HCT116 (cell line): ENCODE results near the gene RNF208. TPM values are rescaled to one million over a fixed set of nuclear protein-coding genes. Genes with fewer than 3 reads are reported as not detected.

Experiments
- ATAC-seq: fragments of 200-7000 bp; cut with Tn5 transposase; 2 replicates; pipeline ENCODE4 v1.9.1; 2020; ENCODE audit warnings: mild to moderate bottlenecking, moderate library complexity
- BruUV-seq: library from RNA; stranded (reverse); fragments of 400-500 nt; replicated peaks from 2 replicates; lab custom pipeline; 2021; lab: Mats Ljungman, UMichigan
- CTCF ChIA-PET: fragments of 300-600 bp; sonication (Branson Sonifier 250); formaldehyde crosslinking; loops from one replicate; lab custom pipeline; 2021; ENCODE audit warnings: antibody characterized with exemption; lab: Charles Lee
- POLR2A ChIA-PET: fragments of 300-600, 350-600 bp; sonication (Branson Sonifier 250); formaldehyde crosslinking; loops from one replicate; lab custom pipeline; 2021; ENCODE audit warnings: antibody characterized with exemption; lab: Charles Lee
- RAD21 ChIA-PET, 2 experiments: fragments of 300-600 bp; sonication (Branson Sonifier 250); formaldehyde crosslinking; loops; one replicate each; lab custom pipeline; 2023; ENCODE audit warnings: low total read pairs in 2 of 2; ENCODE audit not compliant: uncharacterized antibody in 2 of 2, unreplicated experiment in 2 of 2, low non-redundant PET in 1 of 2; lab: Charles Lee
- DNase-seq: peaks from one replicate; pipeline ENCODE4 v3.0.0-alpha.2; 2010; ENCODE audit warnings: low read depth, low spot score
- H2AFZ ChIP-seq: fragments of 200-600 bp; shearing (Covaris generic), sonication (generic); 2 replicates; pipeline ENCODE4 v1.6.1; 2017; ENCODE audit warnings: low read depth, mixed run types, mixed read lengths, antibody characterized with exemption, low read length; ENCODE audit not compliant: poor library complexity, severe bottlenecking
- H3K27ac ChIP-seq: 2 replicates; pipeline ENCODE4 v1.5.1; 2012; ENCODE audit warnings: low read depth, low read length
- H3K27me3 ChIP-seq: fragments of 200-600 bp; sonication (generic); 2 replicates; pipeline ENCODE4 v1.6.1; 2016; ENCODE audit warnings: mixed run types, low read length, mixed read lengths; ENCODE audit not compliant: insufficient read depth
- H3K36me3 ChIP-seq, 2 experiments: fragments of 200-500 bp in 1 of 2; fragments of 200-600 bp in 1 of 2; sonication (Bioruptor generic) in 1 of 2; sonication (generic) in 1 of 2; 2 replicates each; pipeline versions ENCODE4 v1.5.1 to v1.6.1; 2014 to 2016; ENCODE audit warnings: low read length in 2 of 2, inconsistent platforms in 1 of 2, mixed read lengths in 1 of 2, mixed run types in 1 of 2; ENCODE audit not compliant: insufficient read depth in 2 of 2, control insufficient read depth in 1 of 2
- H3K4me1 ChIP-seq, 2 experiments: fragments of 200-600 bp in 1 of 2; sonication (generic) in 1 of 2; 2 replicates each; pipeline versions ENCODE4 v1.5.1 to v1.6.1; 2012 to 2017; ENCODE audit warnings: low read length in 2 of 2, inconsistent platforms in 1 of 2, mild to moderate bottlenecking in 1 of 2, mixed read lengths in 1 of 2, mixed run types in 1 of 2, moderate library complexity in 1 of 2; ENCODE audit not compliant: insufficient read depth in 2 of 2, control insufficient read depth in 1 of 2
- H3K4me2 ChIP-seq: fragments of 200-600 bp; sonication (generic); 2 replicates; pipeline ENCODE4 v1.6.1; 2017; ENCODE audit warnings: mixed run types, low read length, mixed read lengths
- H3K4me3 ChIP-seq, 2 experiments: fragments of 200-600 bp in 1 of 2; sonication (generic) in 1 of 2; replicated peaks in 1 of 2; 2 replicates each; pipeline ENCODE4 v1.5.1; 2011 to 2016; ENCODE audit warnings: low read length in 2 of 2, control low read depth in 1 of 2, low read depth in 1 of 2, mild to moderate bottlenecking in 1 of 2, mixed read lengths in 1 of 2, mixed run types in 1 of 2
- H3K79me2 ChIP-seq: fragments of 200-600 bp; sonication (generic); 2 replicates; pipeline ENCODE4 v1.6.1; 2017; ENCODE audit warnings: mild to moderate bottlenecking, mixed run types, low read length, moderate library complexity, mixed read lengths; ENCODE audit not compliant: insufficient read depth
- H3K9ac ChIP-seq: fragments of 200-600 bp; sonication (generic); 2 replicates; pipeline ENCODE4 v1.6.1; 2016; ENCODE audit warnings: low read length, mixed read lengths
- H3K9me2 ChIP-seq: fragments of 200-600 bp; sonication (generic), shearing (Covaris generic); 2 replicates; pipeline ENCODE4 v1.6.1; 2017; ENCODE audit warnings: mixed run types, mild to moderate bottlenecking, moderate library complexity; ENCODE audit not compliant: insufficient read depth
- H3K9me3 ChIP-seq, 2 experiments: fragments of 200-500 bp in 1 of 2; fragments of 200-600 bp in 1 of 2; sonication (Bioruptor generic) in 1 of 2; sonication (generic) in 1 of 2; 2 replicates each; pipeline ENCODE4 v1.6.1; 2014 to 2017; ENCODE audit warnings: low read length in 2 of 2, mixed read lengths in 2 of 2, inconsistent platforms in 1 of 2, low read depth in 1 of 2, mild to moderate bottlenecking in 1 of 2, mixed run types in 1 of 2, moderate library complexity in 1 of 2; ENCODE audit not compliant: control insufficient read depth in 1 of 2, insufficient read depth in 1 of 2
- H4K20me1 ChIP-seq: fragments of 200-600 bp; sonication (generic), shearing (Covaris generic); 2 replicates; pipeline ENCODE4 v1.6.1; 2017; ENCODE audit warnings: mixed run types, mild to moderate bottlenecking, moderate library complexity; ENCODE audit not compliant: insufficient read depth
- ELF1 ChIP-seq: IDR thresholded peaks from 2 replicates; pipeline ENCODE4 v1.6.1; 2012; ENCODE audit warnings: low read depth, borderline replicate concordance
- POLR2AphosphoS5 ChIP-seq: IDR thresholded peaks from 2 replicates; pipeline ENCODE4 v1.6.1; 2011; ENCODE audit warnings: mild to moderate bottlenecking, low read depth, low read length, moderate library complexity
- intact Hi-C: fragments of 100-400 bp; cut with micrococcal nuclease; formaldehyde crosslinking; loops from 2 replicates; pipeline ENCODE4 v1.10.0; 2022
- total RNA-seq: library from RNA; stranded (reverse); gene quantifications from one replicate; pipeline ENCODE4 v1.2.1, GENCODE V29; 2021; ENCODE audit not compliant: unreplicated experiment
- TF ChIP-seq, protein P1 (sequence below), 3 experiments: fragments of 200-600 bp in 1 of 3; sonication (generic) in 1 of 3; IDR thresholded peaks in 2 of 3; conservative IDR thresholded peaks in 1 of 3; 2 replicates each; pipeline ENCODE4 v1.5.1; 2012 to 2017; ENCODE audit warnings: low read depth in 2 of 3, low read length in 2 of 3, antibody characterized with exemption in 1 of 3, borderline replicate concordance in 1 of 3, control low read depth in 1 of 3, mild to moderate bottlenecking in 1 of 3, mixed read lengths in 1 of 3, mixed run types in 1 of 3, moderate library complexity in 1 of 3; ENCODE audit not compliant: insufficient read depth in 1 of 3

Gene RNF208
- total RNA-seq, 1 experiment from 2014 or later, result 26.1 TPM

DNA sequence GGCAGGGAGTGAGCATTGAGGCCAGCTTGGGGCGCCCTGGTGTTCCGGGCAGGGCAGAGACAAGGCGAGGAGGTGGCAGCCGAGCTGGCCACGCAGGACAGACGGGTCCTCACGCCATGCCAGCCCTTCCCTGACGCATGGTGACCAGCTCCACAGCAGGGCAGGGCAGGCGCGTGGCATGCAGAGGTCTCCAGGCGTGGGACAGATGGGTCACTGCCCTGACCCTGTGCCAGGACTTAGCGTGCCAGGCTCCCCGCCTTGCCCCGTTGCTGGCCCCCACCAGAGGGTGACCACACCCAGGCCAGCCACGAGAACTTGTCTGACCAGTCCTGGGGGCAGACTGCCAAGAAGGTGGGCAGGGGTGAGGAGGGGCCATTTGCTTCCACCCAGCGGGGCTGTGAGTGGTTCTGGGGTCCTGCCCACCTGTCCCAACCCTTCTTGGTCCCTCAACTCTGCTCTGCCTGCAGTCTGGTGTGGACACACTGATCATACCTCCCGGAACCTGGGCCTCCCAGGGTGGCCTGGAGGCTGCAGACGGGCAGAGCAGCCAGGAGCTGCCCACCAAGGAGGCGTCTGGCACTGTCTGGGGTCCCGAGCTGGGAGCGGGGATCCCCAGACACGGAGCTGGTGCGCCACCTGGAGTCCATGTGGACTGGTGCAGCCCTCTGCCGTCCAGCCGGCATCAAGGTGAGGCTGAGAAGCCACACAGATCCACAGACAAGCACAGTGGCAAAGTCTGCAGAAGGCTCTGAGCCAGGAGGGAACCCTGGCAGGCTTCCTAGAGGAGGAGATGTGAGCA, 5.2 kb upstream of the RNF208 start, which contains the start of gene RNF224:
TSS of gene RNF224 (plus strand) at position 449 of the 799 bp plus-strand sequence. CDS start 834 bp downstream, outside the sequence.
- intact Hi-C loops, result loop anchor here (1.0 to 10.0 kb wide), 4 partner anchors 40 to 442 kb away; partner anchors contain the start of genes ANAPC2, NPDC1 and SSNA1
- peaks cover 44 to 68% of the 10 kb centered on the region in 2 experiments for H3K4me1 ChIP-seq
- H3K4me3 ChIP-seq, result peak within 1 kb of the TSS; percentile 14 to 48
- POLR2A ChIA-PET, result interaction anchor here (0.7 to 2.5 kb wide), 8 partner anchors 9 to 104 kb away, joined by 3 to 16 read pairs (median 3); partner anchors contain the start of genes ANAPC2, SSNA1, TPRN and TUBB4B
- no peaks in the 10 kb centered on the region for H3K9me3 ChIP-seq
- RAD21 ChIA-PET, result interaction anchor here (0.6 to 1.9 kb wide), 11 partner anchors 12 to 181 kb away, joined by 3 to 9 read pairs (median 3); partner anchors contain the start of genes ANAPC2 (in 2 of the 2) and SSNA1 (in 2 of the 2)
- peak within 1 kb of the TSS; percentile 88 for H3K27ac ChIP-seq
- CTCF ChIA-PET, result interaction anchor here (0.6 to 4.7 kb wide), 21 partner anchors 10 to 198 kb away, joined by 3 to 43 read pairs (median 5); partner anchors contain the start of genes ANAPC2, LRRC26, MAN1B1 and SAPCD2
- no TSS peak for BruUV-seq
- no peak within 1 kb of the TSS for H2AFZ ChIP-seq
- ATAC-seq, result peak; percentile 61
- no peaks in the 10 kb centered on the region for H3K36me3 ChIP-seq
- peak within 1 kb of the TSS; percentile 99 for H3K4me2 ChIP-seq
- no peaks in the 10 kb centered on the region for H4K20me1 ChIP-seq
- H3K9ac ChIP-seq, result peak within 1 kb of the TSS; percentile 97
- DNase-seq, result peak; percentile 71
- H3K27me3 ChIP-seq, result no peaks in the 10 kb centered on the region
- H3K9me2 ChIP-seq, result no peaks in the 10 kb centered on the region
- H3K79me2 ChIP-seq, result no peaks in the 10 kb centered on the region
- TF ChIP-seq POLR2AphosphoS5 (peak; percentile 72), ELF1 (no peak)
- TF ChIP-seq, protein P1, sequence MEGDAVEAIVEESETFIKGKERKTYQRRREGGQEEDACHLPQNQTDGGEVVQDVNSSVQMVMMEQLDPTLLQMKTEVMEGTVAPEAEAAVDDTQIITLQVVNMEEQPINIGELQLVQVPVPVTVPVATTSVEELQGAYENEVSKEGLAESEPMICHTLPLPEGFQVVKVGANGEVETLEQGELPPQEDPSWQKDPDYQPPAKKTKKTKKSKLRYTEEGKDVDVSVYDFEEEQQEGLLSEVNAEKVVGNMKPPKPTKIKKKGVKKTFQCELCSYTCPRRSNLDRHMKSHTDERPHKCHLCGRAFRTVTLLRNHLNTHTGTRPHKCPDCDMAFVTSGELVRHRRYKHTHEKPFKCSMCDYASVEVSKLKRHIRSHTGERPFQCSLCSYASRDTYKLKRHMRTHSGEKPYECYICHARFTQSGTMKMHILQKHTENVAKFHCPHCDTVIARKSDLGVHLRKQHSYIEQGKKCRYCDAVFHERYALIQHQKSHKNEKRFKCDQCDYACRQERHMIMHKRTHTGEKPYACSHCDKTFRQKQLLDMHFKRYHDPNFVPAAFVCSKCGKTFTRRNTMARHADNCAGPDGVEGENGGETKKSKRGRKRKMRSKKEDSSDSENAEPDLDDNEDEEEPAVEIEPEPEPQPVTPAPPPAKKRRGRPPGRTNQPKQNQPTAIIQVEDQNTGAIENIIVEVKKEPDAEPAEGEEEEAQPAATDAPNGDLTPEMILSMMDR (IDR thresholded peaks at IDR 0.05 in 2 of 3, conservative IDR thresholded peaks at IDR 0.05 in 1 of 3; ENCODE audit: borderline replicate concordance in 1 of 3, insufficient read depth in 1 of 3, low read depth in 2 of 3, low read length in 2 of 3), result peak in 2 of 3 experiments; percentile 88 to 93; a peak in 4 of 6 replicates
